BE2C (cell line): ENCODE measurements around the gene AZGP1.
"Not testable (repeated sequence)": the region's sequence is repeated elsewhere in the genome, so short reads cannot be mapped to it uniquely, and the experiment has no call there.

Experiments used
- DNase-seq: peaks from one replicate; pipeline ENCODE4 v3.0.0-alpha.2; 2020
- H3K27me3 ChIP-seq: fragments of 250-450 bp; sonication (Bioruptor Pico); 2 replicates; pipeline ENCODE4 v1.5.1; 2020; ENCODE audit warnings: mild to moderate bottlenecking
- H3K36me3 ChIP-seq: fragments of 250-450 bp; sonication (Bioruptor Pico); 2 replicates; pipeline ENCODE4 v1.5.1; 2020; ENCODE audit warnings: mild to moderate bottlenecking
- H3K4me1 ChIP-seq: fragments of 250-450 bp; sonication (Bioruptor Pico); 2 replicates; pipeline ENCODE4 v1.5.1; 2020
- H3K4me3 ChIP-seq: 2 replicates; pipeline ENCODE4 v1.5.1; 2011; ENCODE audit warnings: low read depth, low read length
- H3K9me3 ChIP-seq: fragments of 250-450 bp; sonication (Bioruptor Pico); 2 replicates; pipeline ENCODE4 v1.5.1; 2020
- TF ChIP-seq, protein P1 (sequence below): IDR thresholded peaks from 2 replicates; pipeline ENCODE4 v1.5.1; 2012; ENCODE audit warnings: mild to moderate bottlenecking, low read depth, low read length

AZGP1 gene

DNA sequence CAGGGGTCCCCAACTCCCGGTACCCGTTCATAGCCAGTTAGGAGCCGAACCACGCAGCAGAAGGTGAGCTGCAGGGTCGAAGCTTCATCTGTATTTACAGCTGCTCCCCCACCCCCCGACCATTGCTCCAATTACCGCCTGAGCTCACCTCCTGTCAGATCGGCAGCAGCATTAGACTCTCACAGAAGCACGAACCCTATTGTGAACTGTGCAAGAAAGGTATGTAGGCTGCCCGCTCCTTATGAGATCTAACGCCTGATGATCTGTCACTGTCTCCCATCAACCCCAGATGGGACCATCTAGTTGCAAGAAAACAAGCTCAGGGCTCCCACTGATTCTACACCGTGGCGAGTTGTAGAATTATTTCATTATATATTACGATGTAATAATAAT, 14.6 kb upstream of the AZGP1 start:
- peak overlapping the region; percentile 49 for H3K4me3 ChIP-seq
- peaks cover 32% of the 10 kb centered on the region for H3K27me3 ChIP-seq
- H3K36me3 ChIP-seq, result no peaks in the 10 kb centered on the region
- no peaks in the 10 kb centered on the region; the same call in 1 of the 2 replicates for H3K4me1 ChIP-seq
- TF ChIP-seq, protein P1, sequence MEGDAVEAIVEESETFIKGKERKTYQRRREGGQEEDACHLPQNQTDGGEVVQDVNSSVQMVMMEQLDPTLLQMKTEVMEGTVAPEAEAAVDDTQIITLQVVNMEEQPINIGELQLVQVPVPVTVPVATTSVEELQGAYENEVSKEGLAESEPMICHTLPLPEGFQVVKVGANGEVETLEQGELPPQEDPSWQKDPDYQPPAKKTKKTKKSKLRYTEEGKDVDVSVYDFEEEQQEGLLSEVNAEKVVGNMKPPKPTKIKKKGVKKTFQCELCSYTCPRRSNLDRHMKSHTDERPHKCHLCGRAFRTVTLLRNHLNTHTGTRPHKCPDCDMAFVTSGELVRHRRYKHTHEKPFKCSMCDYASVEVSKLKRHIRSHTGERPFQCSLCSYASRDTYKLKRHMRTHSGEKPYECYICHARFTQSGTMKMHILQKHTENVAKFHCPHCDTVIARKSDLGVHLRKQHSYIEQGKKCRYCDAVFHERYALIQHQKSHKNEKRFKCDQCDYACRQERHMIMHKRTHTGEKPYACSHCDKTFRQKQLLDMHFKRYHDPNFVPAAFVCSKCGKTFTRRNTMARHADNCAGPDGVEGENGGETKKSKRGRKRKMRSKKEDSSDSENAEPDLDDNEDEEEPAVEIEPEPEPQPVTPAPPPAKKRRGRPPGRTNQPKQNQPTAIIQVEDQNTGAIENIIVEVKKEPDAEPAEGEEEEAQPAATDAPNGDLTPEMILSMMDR, result no peak
- no peak for DNase-seq
- no peaks in the 10 kb centered on the region for H3K9me3 ChIP-seq

DNA sequence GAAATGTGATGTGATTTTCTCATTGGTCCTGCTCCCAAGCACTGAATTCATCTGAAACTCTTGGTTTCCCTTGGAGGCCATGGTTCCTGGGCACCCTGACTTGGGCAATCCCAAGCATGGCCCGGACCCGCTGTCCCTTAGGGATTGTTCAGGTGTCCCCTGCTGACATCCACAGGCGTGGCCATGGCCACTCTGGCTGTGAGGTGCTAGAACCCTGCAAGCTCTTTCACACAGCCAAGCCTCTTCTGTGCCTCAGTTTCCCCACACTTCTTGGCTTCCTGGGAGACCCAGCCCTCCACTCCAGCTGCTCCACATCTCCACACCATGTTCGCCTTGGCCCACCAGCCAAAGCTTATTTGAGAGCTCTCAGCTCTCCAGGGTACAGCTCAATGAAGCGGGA, 12.0 kb upstream of the AZGP1 start:
- Histone ChIP-seq H3K36me3 (no peaks in the 10 kb centered on the region), H3K9me3 (no peaks in the 10 kb centered on the region), H3K4me1 (no peaks in the 10 kb centered on the region; the same call in 1 of the 2 replicates), H3K4me3 (no peak overlapping the region), H3K27me3 (peaks cover 42% of the 10 kb centered on the region)
- DNase-seq, result no peak
- TF ChIP-seq, protein P1, result no peak

DNA sequence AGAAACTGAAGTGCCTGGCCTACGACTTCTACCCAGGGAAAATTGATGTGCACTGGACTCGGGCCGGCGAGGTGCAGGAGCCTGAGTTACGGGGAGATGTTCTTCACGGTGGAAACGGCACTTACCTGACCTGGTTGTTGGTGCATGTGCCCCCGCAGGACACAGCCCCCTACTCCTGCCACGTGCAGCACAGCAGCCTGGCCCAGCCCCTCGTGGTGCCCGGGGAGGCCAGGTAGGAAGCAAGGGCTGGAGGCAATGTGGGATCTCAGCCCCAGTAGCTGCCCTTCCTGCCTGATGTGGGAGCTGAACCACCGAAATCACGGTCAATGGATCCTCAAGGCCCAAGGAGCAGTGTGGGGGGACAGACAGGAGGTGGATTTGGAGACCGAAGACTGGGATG, 11.5 kb upstream of the AZGP1 start:
- not testable (repeated sequence) for H3K36me3 ChIP-seq, H3K4me3 ChIP-seq, H3K9me3 ChIP-seq, DNase-seq, H3K4me1 ChIP-seq
- H3K27me3 ChIP-seq, result peaks cover 42% of the 10 kb centered on the region

DNA sequence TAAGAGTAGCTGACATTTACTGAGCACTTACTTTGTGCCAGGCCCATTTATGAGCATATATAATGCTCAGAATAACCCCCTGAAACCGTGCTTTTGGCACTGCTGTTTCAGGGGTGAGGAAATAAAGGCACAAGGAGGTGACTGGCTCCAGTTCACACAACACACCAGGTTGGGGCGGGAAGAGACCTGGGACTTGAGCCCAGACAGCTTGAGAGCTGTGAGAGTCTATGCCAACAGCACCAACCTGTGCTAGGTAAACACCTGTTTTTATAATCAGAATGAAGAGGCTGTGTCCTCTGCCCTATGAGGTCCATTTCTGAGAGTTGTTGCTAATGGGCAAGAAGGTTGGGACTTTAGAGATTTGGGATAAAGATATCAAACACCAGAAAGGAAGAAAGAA, 8.8 kb upstream of the AZGP1 start:
- H3K4me3 ChIP-seq, result no peak overlapping the region
- H3K9me3 ChIP-seq, result no peaks in the 10 kb centered on the region
- H3K36me3 ChIP-seq, result no peaks in the 10 kb centered on the region
- DNase-seq, result no peak
- H3K27me3 ChIP-seq, result peaks cover 36% of the 10 kb centered on the region
- H3K4me1 ChIP-seq, result peaks cover under 1% of the 10 kb centered on the region; the same call in 1 of the 2 replicates
- TF ChIP-seq, protein P1, result no peak

DNA sequence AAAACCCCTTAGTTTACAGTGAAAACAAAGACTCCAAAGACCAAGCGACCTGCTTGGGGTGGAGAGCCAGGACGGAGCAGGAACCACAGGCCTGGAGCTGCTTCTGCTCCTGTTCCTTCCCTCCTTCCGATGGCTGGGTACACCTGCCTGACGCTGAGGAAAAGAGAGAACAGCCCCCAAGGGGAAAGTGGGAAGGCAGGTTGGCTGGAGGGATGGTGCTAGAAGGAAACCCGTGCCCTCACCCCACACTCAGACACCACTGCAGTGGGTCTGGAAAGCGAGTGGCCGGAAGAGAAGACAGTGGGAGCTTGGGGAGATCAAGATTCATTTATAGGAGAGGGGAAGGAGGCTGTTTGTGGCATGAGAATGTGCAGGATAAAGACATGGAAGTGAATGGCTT, 5.2 kb upstream of the AZGP1 start:
- H3K4me1 ChIP-seq, result not testable (repeated sequence)

DNA sequence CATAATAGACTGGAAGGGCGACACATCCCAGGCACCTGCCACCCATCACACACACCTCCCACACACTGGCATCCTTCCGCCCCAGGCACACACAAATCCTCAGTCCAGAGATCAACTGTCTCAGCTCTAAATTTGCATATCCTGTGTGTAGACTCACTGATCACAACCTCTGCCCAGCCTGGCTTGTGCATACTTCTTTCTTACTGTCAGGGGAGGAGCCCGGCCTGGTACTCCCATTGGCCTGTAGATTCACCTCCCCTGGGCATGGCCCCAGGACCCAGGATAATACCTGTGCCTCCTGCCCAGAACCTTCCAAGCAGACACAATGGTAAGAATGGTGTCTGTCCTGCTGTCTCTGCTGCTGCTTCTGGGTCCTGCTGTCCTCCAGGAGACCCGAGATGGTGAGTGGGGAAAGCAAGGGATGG, 4.6 kb upstream of the AZGP1 start:
- not testable (repeated sequence) for H3K9me3 ChIP-seq, H3K27me3 ChIP-seq, H3K4me3 ChIP-seq, DNase-seq, H3K36me3 ChIP-seq, H3K4me1 ChIP-seq

More for the DNA sequence above, 5.2 kb upstream of the AZGP1 start:
- not testable (repeated sequence) for DNase-seq, H3K36me3 ChIP-seq, H3K4me3 ChIP-seq, H3K9me3 ChIP-seq
- peaks cover 16% of the 10 kb centered on the region for H3K27me3 ChIP-seq

DNA sequence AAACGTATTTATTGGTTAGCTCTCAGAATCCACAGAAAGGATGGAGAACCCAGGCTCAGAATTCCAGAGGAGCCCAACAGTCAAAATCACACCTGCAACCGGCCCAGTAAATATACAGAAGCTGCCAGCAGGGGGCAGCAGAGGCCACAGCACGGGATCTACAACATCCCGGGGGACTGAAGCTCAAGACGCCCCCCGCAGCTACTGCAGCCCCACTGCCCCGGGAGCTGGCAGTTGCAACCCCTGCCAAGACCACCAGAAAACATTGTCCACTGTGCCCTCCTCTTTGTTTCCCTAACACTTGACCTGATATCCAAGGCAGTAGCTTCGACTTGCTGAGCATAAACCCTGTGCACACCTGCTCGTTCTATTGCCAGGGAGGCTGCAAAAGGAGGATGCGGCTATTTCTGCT, 4.0 kb upstream of the AZGP1 start:
- not testable (repeated sequence) for H3K4me3 ChIP-seq, H3K9me3 ChIP-seq, H3K4me1 ChIP-seq, H3K27me3 ChIP-seq, H3K36me3 ChIP-seq
- DNase-seq, result peak; percentile 67
- TF ChIP-seq, protein P1, result peak; percentile 56

DNA sequence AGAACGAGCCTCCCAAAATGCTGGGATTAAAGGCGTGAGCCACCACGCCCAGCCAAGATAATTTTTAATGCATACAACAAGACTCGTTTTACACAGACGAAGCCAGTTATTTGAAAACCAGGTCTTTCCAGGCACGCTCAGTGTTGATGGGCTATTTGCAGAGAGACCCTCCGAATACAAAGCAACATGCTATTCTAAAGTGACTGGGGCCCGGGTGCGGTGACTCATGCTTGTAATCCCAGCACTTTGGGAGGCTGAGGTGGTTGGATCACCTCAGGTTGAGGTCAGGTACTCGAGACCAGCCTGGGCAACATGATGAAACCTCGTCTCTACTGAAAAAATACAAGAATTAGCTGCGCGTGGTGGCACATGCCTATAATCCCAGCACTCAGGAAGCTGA, 795 bp upstream of the AZGP1 start:
- Histone ChIP-seq H3K4me1 (peaks cover 2% of the 10 kb centered on the region; the same call in 1 of the 2 replicates), H3K36me3 (no peaks in the 10 kb centered on the region; the same call in 1 of the 2 replicates), H3K9me3 (no peaks in the 10 kb centered on the region), H3K27me3 (peaks cover 7% of the 10 kb centered on the region; the same call in 1 of the 2 replicates), H3K4me3 (no peak overlapping the region)
- TF ChIP-seq, protein P1, result no peak
- no peak for DNase-seq
